T-helper 2 cell (primary cell): ENCODE data around the gene LRP1B.
A peak's percentile ranks its signal among the peaks of the same experiment; 100 is the strongest.
"Not testable (repeated sequence)": the region's sequence is repeated elsewhere in the genome, so short reads cannot be mapped to it uniquely, and the experiment has no call there.

Source experiments
- DNase-seq, 5 experiments: peaks; one replicate each; pipeline versions ENCODE4 v3.0.0 to v3.0.0-alpha.2; 2012 to 2022

LRP1B gene

GRCh38 chr2:140580532-140581151 is 1550.2 kb downstream of the LRP1B start:
- DNase-seq, result no peak

GRCh38 chr2:140577453-140577852 is 1553.4 kb downstream of the LRP1B start:
- no peak for DNase-seq

DNA sequence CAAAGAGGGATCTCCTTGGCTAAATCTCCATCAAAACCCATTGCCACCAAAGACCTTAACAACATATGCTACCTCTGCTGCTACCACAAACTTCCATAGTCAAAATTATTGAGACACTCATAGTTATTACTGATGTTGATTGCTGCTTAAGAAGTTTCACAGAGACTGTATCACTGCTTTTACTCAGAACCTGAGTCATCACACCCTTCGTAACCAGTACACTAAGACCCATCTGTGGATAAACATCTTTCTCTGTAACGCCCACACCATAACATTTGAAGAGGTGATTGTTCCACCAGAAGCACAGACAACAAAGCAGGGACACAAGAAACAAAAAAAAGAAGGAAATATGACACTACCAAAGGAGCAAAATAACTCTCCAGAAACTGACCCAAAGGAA is 1563.1 kb downstream of the LRP1B start:
- peak in 1 of 5 experiments; percentile 30 for DNase-seq

DNA sequence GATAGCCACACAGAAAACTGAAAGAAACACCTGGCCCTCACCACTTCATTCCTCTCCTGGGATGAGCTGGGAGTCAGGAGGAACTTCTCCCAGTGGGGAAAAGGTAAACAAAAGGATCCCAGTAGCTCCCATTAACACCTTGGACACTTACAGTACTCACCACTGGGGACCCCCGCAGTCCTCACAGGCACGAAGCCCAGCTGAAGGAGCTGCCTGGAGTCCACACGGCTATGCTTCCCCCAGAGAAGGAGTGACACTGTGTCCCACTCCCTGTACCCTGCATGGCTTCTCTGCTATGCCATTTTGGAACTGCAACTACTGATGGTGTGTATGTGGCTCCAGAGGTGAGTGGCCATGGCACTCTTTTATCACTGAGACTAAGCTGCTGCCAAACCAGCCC is 1565.1 kb downstream of the LRP1B start:
- DNase-seq, result no peak

GRCh38 chr2:140555701-140556100 is 1575.1 kb downstream of the LRP1B start:
- no peak for DNase-seq

DNA sequence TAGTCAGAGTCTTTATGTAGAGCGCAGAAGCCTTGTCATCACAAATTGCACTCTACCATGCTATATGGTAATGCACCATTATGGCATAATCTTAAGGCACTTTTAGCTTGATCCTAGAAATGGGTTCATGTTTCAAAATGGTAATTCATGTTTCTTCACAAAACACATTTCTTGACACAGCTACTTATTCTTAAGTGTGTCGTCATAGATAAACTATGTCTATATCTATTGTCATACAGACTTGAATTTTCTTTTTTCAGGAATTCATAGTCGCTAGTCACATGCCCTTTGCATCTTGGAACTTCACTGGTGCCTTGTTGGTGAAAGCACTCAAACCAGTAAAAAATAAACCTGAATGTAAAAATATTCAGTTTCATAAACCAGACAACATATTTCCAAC is 1578.2 kb downstream of the LRP1B start:
- DNase-seq, result no peak

- no peak for DNase-seq
Observed at GRCh38 chr2:140551287-140551686, 1579.5 kb downstream of the LRP1B start.

GRCh38 chr2:140550821-140551220 is 1580.0 kb downstream of the LRP1B start:
- no peak for DNase-seq

DNA sequence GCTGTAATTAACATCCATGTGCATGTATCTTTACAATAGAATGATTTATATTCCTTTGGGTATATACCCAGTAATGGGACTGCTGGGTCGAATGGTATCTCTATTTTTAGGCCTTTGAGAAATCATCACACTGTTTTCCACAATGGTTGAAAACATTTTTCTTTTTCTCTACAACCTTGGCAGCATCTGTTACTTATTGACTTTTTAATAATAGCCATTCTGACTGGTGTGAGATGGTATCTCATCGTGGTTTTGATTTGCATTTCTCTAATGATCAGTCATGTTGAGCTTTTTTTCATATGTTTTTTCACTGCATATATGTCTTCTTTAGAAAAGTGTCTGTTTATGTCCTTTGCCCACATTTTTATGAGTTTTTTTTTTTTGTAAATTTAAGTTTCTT is 1586.0 kb downstream of the LRP1B start:
- DNase-seq, result not testable (repeated sequence)

- no peak for DNase-seq
Observed at GRCh38 chr2:140542627-140543026, 1588.2 kb downstream of the LRP1B start.

DNA sequence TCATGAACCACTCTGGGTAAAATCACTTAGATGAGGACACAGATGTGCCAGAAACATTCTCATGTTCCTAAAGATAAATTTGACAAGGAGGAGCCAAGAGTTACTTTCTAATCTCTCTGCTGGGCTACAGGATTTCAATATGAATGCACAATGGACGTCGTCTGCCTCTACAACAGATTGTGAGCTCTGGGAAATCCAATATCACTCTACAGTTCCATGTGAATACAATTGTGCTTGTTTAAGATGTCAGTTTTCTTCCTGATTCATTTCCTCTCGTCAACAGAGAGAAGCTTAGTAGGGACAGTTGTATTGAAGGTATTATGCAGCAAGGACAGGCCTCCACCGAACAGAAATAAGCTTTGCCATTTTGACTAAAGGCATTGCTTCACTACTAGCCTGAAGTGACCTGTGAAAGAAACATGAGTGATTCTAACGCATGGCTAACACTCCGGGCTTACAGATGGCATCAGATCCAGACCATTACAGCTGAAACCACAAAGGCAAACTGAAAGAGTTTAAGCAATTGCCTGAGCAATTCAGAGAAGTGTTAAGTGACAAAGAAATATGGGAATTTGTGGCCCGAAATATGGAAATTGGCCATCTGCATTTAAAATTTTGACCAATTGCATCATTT is 1591.5 kb downstream of the LRP1B start:
- no peak for DNase-seq

DNA sequence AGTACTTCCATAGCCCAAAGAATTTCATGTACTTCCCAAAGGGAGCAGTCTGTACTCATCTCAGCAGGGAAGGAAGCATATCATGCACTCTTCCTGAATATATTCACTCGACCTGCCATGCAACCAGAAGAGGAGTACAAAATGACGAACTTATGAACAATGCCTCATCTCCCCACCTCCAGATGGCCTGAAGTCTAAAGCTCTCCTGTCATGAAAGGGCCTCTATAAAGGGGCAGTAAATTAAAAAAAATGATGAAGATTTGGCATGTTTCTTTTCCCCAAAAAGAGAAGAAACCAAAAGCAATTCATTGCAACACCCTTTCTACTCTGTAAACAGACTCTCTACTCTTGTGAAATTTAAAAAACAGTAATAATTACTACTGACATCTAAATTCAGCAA is 1601.1 kb downstream of the LRP1B start:
- no peak for DNase-seq

DNA sequence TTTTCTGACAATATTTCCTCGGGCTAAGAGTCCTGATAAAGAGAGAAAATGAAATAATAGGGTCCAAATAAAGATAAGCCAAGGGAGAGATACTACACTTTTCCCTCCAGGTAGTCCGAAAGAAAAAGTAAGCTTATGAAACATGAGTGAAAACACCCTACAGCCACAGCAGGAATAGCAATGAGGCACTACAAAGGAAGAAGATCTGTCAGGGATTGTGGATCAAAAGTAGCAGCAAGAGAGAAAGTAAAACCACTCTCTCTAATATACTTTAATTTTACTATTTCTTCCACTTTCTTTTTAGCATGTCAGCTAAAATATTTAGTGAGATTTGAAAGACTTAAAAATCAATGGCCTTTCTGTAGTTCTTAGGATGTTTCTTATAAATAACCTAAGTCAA is 1601.8 kb downstream of the LRP1B start:
- no peak for DNase-seq

DNA sequence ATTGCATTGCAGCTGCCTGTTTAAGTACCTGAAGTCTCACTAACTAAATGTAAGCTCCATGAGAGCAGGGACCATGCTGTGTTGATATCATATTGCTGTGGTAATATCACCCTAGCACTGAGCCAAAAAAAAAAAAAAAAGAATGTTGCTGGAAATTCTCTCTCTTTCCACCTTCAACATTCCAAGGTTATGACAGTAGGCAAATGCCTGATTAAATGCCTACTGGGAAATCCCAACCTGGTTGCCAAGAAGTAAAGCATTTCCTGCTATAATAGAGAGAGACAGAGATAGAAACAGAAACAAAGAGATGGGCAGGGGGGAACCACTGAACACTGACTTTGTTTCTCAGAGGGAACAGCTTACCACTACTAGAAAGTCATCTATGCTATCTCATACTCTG is 1604.2 kb downstream of the LRP1B start:
- no peak for DNase-seq

- no peak for DNase-seq
Observed at GRCh38 chr2:140512106-140512505, 1618.7 kb downstream of the LRP1B start.

GRCh38 chr2:140509765-140510164 is 1621.1 kb downstream of the LRP1B start:
- no peak for DNase-seq

DNA sequence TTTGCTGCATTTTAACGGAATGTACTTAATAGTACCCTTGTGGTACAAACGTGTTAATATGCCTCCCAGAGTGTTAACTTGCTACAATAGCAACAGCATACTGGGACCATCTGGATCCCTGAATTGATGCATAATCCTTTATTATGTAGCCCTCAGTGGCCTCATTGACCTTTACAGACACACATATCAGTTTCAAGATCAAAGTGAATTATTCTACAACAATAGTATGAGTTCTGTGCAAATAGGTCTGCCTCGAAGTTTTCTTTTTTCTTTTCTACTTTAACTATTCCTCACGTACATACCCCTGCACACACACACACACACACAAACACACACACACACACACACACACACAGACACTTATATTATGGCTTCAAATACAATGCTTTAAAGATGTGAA is 1622.1 kb downstream of the LRP1B start:
- DNase-seq, result no peak

DNA sequence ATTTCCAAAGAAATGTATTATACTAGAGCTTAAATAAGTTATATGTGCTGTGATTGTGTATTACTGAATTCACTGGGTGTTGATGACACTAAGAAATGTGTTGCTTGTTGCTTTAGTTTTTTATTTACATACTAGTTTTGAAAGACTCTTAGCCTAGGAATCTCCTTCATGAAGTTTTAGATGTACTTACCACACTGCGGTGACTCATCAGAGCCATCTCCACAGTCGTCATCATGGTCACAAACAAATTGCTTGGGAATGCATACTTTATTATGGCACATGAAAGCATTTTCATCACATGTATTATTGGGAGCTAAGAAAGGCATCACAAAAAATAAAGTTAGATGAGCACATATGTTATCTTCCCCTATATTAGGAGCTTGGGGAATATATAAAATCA is 1624.2 kb downstream of the LRP1B start:
- no peak for DNase-seq

DNA sequence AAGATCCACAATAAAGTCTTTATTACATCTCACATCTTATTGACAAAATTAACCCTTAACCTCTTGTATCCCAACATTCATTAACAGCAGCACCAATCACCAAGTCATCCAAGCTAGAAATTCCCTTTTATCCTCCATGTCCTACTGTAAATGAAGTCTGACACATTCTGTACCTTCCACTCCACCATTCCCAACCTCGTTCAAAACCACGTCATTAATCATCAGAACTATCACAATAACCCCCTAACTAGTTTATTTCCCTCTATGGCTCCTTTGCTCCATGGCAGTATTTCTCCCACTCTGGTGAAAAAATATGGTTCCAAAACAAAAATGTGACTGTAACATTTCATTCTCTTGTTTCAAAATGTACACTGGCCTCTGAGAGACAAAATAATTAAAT is 1626.2 kb downstream of the LRP1B start:
- DNase-seq, result no peak

- DNase-seq, result no peak
Observed at GRCh38 chr2:140502951-140503630, 1627.7 kb downstream of the LRP1B start.

DNA sequence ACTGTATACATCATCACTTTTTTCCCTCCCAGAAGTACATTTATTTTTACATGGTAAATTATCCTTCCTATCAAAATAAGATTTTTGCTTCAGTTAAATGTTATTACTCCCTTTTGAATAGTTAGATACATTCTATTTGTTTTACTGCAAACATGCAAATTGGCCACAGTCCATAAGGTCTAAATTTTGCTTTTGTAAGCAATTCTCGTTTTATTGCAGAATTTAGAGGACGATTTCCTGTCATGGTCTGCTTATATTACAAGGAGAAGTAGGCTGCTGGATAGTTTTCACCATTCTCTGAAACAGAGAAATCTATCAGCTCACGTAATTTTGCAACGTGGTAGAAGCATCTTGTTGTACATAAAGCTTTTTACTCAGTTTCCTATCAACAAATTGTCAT is 1632.5 kb downstream of the LRP1B start:
- DNase-seq, result no peak

DNA sequence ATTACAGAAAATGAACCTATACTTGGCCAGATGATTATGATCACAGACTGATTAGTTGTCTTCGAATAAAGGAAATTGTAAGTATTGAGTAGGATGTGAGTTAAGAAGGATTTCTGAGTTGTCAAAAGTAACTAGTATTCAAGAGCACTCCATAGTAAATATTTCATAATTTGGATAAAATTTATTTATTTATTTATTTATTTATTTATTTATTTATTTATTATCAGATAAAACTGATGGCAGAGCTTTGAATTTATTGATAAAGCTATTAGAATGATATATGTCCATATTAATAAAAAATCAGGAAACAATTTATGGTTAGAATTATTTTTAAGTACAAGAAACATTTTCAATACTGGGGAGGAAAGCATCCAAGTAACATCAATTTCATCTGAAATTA is 1634.1 kb downstream of the LRP1B start:
- DNase-seq, result no peak

DNA sequence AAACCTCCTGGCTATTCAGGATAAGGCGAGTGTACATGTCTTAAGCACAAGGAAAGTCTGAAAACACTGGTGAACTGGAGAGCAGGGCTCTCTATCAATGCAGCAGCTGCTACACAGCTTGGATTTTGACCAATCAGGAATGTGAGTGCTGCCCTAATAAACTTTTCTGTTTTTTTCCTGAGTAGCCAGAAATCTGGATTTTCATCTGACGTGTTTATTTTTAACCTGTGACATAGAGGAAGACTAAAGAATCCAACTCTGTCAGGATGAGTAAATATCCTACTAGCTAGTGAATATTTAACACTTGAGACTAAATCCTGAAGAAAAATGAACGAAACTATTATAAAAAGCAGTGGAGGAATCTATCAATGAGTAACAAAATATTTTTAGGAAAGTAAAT is 1638.9 kb downstream of the LRP1B start:
- DNase-seq, result no peak

GRCh38 chr2:140489193-140489592 is 1641.6 kb downstream of the LRP1B start:
- no peak for DNase-seq
